GM21367 (cell line): ENCODE results near the gene NECTIN4.

Experiments used
- ATAC-seq: cut with Tn5 transposase; IDR thresholded peaks from one replicate; pipeline ENCODE4 v1.9.1; 2021; ENCODE audit not compliant: unreplicated experiment

The NECTIN4 gene

GRCh38 chr1:161083748-161084596 lies 5.4 kb downstream of the NECTIN4 start:
- no peak for ATAC-seq

GRCh38 chr1:161082996-161083747 lies 6.2 kb downstream of the NECTIN4 start:
- no peak for ATAC-seq

GRCh38 chr1:161082483-161082882 lies 6.9 kb downstream of the NECTIN4 start:
- ATAC-seq, result no peak

GRCh38 chr1:161081519-161081918 lies 7.8 kb downstream of the NECTIN4 start:
- ATAC-seq, result no peak

- ATAC-seq, result no peak
Observed at GRCh38 chr1:161080441-161081405, 8.6 kb downstream of the NECTIN4 start.

- ATAC-seq, result no peak
Observed at GRCh38 chr1:161079436-161080110, 9.8 kb downstream of the NECTIN4 start.

DNA sequence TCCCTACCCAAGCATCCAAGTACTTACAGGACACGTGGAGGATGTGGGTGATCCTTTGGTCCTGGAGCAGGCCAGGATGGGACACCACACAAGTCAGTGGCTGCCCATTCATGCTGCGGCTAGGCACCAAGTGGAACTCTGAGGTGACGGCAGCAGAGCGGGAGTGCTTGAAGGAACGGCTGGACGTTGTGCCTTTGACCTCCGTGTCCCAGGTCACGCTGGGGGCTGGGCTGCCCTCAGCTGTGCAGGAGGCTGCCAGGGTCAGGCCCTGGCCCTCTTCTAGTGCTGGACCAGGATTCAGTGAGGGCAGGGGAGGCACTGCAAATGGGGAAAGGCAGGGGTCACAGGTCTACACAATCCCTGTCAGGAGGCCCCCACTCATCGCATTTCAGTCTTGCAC lies 11.9 kb downstream of the NECTIN4 start:
- no peak for ATAC-seq

GRCh38 chr1:161076410-161076809 lies 12.9 kb downstream of the NECTIN4 start:
- ATAC-seq, result no peak

DNA sequence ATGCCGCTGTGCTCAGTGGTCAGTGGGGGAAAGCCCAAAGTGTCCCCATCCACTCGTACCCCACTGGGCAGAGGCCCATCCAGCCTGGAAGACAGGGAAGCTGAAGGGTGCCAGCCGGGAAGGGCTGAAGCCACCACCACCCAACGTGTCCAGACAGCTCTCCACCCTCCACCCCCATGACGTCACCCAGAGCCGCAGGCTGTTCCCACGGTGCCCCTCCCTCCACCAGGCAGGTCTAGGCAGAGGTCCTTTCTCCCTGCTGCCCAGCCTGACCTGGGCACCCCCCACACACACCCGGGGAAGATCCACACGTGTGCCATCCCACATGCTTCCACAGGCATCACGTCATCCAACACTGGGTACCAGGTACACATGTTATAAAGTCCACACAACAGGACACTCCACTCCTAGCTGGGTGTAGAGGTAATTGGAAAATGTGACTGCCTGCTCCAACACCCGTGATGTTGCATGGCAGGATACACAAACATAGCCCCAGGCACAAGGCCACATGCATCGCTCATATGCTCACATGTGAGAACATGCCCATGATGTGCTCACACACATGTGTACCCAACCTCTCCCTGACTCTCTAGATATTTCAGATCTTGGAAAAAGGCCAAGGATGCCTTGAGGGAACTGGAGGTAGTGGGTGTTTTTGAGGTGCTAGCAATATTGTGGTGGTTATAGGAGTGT lies 14.5 kb downstream of the NECTIN4 start:
- ATAC-seq, result no peak

GRCh38 chr1:161073474-161074121 lies 15.8 kb downstream of the NECTIN4 start:
- no peak for ATAC-seq

- no peak for ATAC-seq
Observed at GRCh38 chr1:161072751-161073449, 16.5 kb downstream of the NECTIN4 start.

GRCh38 chr1:161071886-161072371 lies 17.4 kb downstream of the NECTIN4 start:
- no peak for ATAC-seq

DNA sequence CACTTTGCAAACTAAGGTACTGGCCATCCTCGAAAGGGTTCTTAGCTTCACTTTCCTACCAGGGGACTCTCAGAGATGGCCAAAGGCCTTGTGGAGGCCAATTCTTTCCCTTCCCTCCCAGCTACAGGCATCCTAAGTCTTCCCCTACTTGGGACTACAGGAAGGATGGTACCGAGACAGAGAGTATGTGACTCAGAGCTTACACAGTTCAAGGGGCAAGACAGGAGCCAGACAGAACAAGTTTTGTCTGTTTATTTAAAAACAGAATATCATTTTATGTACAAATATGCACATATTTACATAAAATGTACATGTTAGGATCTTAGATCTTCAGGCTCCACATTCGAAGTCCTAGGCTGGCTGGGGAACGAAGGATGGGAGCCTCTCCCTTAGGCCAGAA lies 18.6 kb downstream of the NECTIN4 start:
- ATAC-seq, result no peak

DNA sequence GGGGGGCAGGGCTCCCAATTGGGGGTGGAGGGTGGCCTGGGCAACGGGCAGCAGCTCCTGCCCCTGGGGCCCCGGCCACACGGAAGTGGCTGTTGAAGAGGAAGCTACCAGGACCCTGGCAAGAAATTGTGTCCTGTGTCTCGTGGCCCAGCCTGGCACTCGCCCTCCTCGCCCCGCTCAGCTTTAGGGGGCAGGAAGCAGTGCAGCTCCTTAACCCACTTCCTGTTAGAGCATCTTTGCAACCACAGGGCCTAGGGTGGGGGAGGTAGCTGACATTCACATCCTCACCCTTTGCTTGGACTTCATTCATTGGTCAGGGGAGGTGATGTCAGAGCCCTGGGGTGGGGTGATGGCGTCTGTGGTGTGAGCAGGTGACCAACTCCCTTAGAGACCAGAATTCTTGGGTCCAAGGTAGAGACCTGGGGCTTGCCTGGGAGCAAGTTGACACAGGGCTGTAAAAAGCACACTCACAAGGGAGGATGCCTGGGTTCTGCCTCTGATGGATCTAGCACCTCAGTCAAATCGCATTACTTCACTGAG lies 19.6 kb downstream of the NECTIN4 start, which contains the start of gene ARHGAP30:
Gene ARHGAP30, minus strand, starts transcription at position 161 of the 540 bp plus-strand sequence. CDS start 267 bp downstream, outside the sequence.
- ATAC-seq, result peak; percentile 78

- no peak for ATAC-seq
Observed at GRCh38 chr1:161069241-161069640, 20.1 kb downstream of the NECTIN4 start.

DNA sequence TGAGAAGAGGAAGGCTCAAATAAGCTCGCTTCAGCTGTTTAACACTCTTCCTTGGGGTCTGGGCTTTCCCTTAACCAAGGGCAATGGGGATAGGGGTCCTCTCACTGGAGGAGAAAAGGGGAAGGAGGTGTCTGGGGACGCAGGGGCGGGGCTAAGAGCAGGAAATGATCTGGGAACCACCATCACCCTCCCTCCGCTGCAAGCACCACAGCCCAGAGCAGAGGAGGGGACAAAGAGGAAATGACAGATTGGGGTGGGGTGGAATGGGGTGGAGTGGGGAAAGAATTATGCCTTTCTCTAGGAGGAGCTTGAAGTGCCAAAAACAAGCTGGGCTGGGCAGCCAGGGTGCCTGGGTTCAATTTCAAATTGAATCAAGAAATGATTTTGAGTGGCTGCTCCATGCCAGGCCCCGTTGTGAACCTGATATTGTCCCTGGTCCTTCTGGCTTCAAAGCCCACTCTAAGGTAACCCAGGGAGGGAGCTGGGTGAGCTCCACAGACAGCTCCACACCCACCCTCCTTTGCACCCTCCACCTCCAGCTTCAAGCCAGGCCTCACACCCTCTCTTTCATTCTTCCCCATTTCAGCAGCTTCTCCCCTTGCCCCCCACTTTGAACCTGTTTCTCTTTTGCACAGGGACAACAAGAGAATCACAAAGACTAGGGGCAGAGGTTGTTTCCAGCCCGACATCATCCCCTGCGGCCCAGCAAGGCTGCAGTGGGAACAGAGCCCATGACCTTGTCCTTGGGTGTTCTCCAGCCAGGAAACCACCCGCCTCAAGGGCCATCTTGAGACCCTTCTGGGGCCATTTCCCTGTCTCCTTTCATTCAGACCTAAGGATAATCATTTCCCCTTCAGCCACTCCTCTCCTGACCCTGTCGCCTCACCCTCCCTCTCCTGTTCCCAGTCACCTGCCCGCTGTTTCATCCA lies 20.8 kb downstream of the NECTIN4 start:
- ATAC-seq, result peak; percentile 45

DNA sequence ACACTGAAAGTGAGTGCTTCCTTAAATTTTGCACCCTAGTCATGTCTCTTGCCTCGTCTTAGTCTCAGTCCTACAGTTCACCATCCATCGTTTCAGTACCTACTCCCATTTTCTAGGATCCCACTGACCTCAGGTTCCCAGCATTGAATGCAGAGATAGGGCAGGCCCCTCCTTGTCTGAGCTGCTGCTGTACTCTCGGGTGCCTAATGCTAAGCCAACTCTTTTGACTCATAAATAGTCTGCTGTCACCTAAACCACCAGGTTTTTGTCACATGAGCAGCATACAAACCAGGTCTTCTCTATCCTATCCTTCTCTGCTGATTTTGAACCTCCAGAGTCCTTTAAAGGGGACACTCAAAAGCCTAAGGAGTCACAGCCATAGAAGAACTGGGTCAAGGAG lies 22.7 kb downstream of the NECTIN4 start:
- ATAC-seq, result no peak
